ENCODE measurements around the gene GPC6. TPM values are rescaled to one million over a fixed set of nuclear protein-coding genes. Genes with fewer than 3 reads are reported as not detected.

Gene GPC6
- polyA plus RNA-seq, 1 donor (not counting 4 experiments of a cell fraction or from before 2014, with no cell fraction given): 0.42 TPM

DNA sequence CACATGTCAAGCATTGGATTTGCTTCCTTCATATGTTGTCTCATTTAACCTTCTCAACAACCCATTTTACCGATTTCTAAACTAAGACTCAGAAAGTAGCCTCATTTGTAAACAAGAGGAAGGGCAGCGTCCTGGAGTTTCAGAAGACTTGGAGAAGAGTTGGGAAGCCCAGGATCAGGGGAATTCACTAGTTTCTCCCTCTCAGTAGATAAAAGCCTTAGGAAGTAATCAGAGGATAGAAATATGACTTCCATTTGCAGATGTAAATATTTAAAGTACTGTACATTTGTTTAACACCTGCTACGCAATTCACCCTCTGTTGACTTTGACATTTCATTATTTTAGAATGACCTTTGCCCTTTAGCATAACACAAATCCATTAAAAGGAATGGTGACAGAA lies 1036.4 kb downstream of the GPC6 start:
- Histone ChIP-seq H3K4me2 (ENCODE audit: control insufficient read depth, extremely low read depth, insufficient read depth, low read depth, low read length) (no peak overlapping the region), H3K27ac (ENCODE audit: control insufficient read depth, insufficient read depth, low read length) (no peak overlapping the region), H3K4me3 (ENCODE audit: control insufficient read depth in 2 of 3, extremely low read depth in 1 of 3, insufficient read depth in 2 of 3, low read depth in 1 of 3, low read length in 3 of 3) (no peak overlapping the region), H3K9me3 (ENCODE audit: control insufficient read depth, low read depth, low read length) (no peaks in the 10 kb centered on the region), H3K9me1 (ENCODE audit: control insufficient read depth, extremely low read depth, insufficient read depth, low read length) (no peaks in the 10 kb centered on the region), H3K36me3 (ENCODE audit: control insufficient read depth in 2 of 2, extremely low read depth in 1 of 2, insufficient read depth in 2 of 2, low read length in 2 of 2) (no peaks in the 10 kb centered on the region), H3K9ac (ENCODE audit: control insufficient read depth, extremely low read depth, insufficient read depth, low read length) (no peak overlapping the region), H3K4me1 (ENCODE audit: control insufficient read depth, extremely low read depth, insufficient read depth, low read length) (peaks cover 5% of the 10 kb centered on the region), H2AFZ (ENCODE audit: control insufficient read depth, low read length) (no peak overlapping the region), H3K79me2 (ENCODE audit: control insufficient read depth, insufficient read depth, low read length) (no peaks in the 10 kb centered on the region), H4K20me1 (ENCODE audit: control insufficient read depth, extremely low read depth, insufficient read depth, low read length) (no peaks in the 10 kb centered on the region), H3K27me3 (ENCODE audit: control insufficient read depth, extremely low read depth, insufficient read depth, low read length) (no peaks in the 10 kb centered on the region)
- no peak for DNase-seq (ENCODE audit: low read depth, low spot score)
- dilution Hi-C loops (cut with MboI; ENCODE audit: extremely low pct_ligation_motif_present, low sequenced_read_pairs): no loop called here
- FAIRE-seq: no peak
- no peak for TF ChIP-seq EZH2 (IDR thresholded peaks at IDR 0.05; ENCODE audit: low read length)
- TF ChIP-seq, protein P1, sequence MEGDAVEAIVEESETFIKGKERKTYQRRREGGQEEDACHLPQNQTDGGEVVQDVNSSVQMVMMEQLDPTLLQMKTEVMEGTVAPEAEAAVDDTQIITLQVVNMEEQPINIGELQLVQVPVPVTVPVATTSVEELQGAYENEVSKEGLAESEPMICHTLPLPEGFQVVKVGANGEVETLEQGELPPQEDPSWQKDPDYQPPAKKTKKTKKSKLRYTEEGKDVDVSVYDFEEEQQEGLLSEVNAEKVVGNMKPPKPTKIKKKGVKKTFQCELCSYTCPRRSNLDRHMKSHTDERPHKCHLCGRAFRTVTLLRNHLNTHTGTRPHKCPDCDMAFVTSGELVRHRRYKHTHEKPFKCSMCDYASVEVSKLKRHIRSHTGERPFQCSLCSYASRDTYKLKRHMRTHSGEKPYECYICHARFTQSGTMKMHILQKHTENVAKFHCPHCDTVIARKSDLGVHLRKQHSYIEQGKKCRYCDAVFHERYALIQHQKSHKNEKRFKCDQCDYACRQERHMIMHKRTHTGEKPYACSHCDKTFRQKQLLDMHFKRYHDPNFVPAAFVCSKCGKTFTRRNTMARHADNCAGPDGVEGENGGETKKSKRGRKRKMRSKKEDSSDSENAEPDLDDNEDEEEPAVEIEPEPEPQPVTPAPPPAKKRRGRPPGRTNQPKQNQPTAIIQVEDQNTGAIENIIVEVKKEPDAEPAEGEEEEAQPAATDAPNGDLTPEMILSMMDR (optimal IDR thresholded peaks at IDR 0.05 in 1 of 3, IDR thresholded peaks at IDR 0.05 in 1 of 3, conservative IDR thresholded peaks at IDR 0.05 in 1 of 3; ENCODE audit: extremely low read depth in 1 of 3, insufficient read depth in 2 of 3, low read length in 3 of 3): no peak

DNA sequence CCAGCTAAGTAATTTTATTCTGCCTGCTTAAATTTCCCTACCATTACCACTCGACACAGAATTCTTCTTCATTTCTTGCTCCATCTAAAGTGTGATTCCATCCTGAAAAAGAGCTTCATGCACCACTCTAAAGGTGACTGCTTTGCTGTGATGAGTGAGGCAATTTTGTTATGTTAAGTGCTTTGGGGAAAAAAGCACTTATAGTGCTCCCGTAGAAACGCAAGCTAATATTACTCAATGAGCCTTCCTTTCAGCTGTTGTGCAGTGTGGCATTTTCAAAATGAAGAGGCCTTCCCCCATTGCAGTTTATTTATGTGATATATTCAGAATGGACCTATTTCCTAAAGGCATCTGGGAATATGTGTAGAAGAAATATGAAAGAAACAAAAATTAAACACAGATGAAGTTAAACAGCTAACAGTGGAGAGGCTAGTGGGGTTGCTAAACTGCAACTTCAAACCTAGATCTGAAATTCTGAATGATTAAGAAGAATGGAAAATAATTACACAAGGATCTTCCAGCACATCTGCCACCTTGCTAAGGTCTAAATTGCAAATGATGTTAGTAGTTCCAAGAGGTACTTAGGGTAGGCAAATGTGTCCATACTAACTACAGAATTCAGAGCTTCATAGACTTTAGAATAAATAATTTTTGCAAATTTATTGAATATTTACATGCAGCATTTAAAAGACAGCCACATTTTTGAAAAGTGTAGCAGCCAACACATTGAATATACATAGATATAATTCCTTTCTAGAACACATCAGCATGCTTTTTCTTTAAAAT lies 1041.2 kb downstream of the GPC6 start:
- H3K9me3 ChIP-seq (ENCODE audit: control insufficient read depth, low read depth, low read length): no peaks in the 10 kb centered on the region
- FAIRE-seq: no peak

More for the DNA sequence above, 1041.2 kb downstream of the GPC6 start:
- Histone ChIP-seq H3K9ac (ENCODE audit: control insufficient read depth, extremely low read depth, insufficient read depth, low read length) (no peak overlapping the region), H3K36me3 (ENCODE audit: control insufficient read depth in 2 of 2, extremely low read depth in 1 of 2, insufficient read depth in 2 of 2, low read length in 2 of 2) (no peaks in the 10 kb centered on the region), H3K9me1 (ENCODE audit: control insufficient read depth, extremely low read depth, insufficient read depth, low read length) (no peaks in the 10 kb centered on the region), H3K4me2 (ENCODE audit: control insufficient read depth, extremely low read depth, insufficient read depth, low read depth, low read length) (no peak overlapping the region), H3K27ac (ENCODE audit: control insufficient read depth, insufficient read depth, low read length) (no peak overlapping the region), H3K4me1 (ENCODE audit: control insufficient read depth, extremely low read depth, insufficient read depth, low read length) (peaks cover 5% of the 10 kb centered on the region), H3K79me2 (ENCODE audit: control insufficient read depth, insufficient read depth, low read length) (no peaks in the 10 kb centered on the region), H4K20me1 (ENCODE audit: control insufficient read depth, extremely low read depth, insufficient read depth, low read length) (no peaks in the 10 kb centered on the region), H2AFZ (ENCODE audit: control insufficient read depth, low read length) (no peak overlapping the region), H3K4me3 (ENCODE audit: control insufficient read depth in 2 of 3, extremely low read depth in 1 of 3, insufficient read depth in 2 of 3, low read depth in 1 of 3, low read length in 3 of 3) (no peak overlapping the region), H3K27me3 (ENCODE audit: control insufficient read depth, extremely low read depth, insufficient read depth, low read length) (no peaks in the 10 kb centered on the region)
- no peak for DNase-seq (ENCODE audit: low read depth, low spot score)
- no peak for TF ChIP-seq EZH2 (IDR thresholded peaks at IDR 0.05; ENCODE audit: low read length)
- TF ChIP-seq, protein P1 (optimal IDR thresholded peaks at IDR 0.05 in 1 of 3, IDR thresholded peaks at IDR 0.05 in 1 of 3, conservative IDR thresholded peaks at IDR 0.05 in 1 of 3; ENCODE audit: extremely low read depth in 1 of 3, insufficient read depth in 2 of 3, low read length in 3 of 3): no peak
- dilution Hi-C loops (cut with MboI; ENCODE audit: extremely low pct_ligation_motif_present, low sequenced_read_pairs): no loop called here

Data from keratinocyte (primary cell).